Nephron (organoid): ENCODE data around the gene ZNF304.
A peak's percentile ranks its signal among the peaks of the same experiment; 100 is the strongest.

Experiments used
- H3K27ac Mint-ChIP-seq, 3 experiments: 2 replicates each; pipeline ENCODE4 v1.8.0; 2020; ENCODE audit warnings: mixed read lengths in 3 of 3, mild to moderate bottlenecking in 2 of 3, moderate library complexity in 1 of 3
- H3K27me3 Mint-ChIP-seq: 2 replicates; pipeline ENCODE4 v1.8.0; 2021; ENCODE audit warnings: low read depth, mild to moderate bottlenecking, moderate library complexity, mixed read lengths
- H3K36me3 Mint-ChIP-seq: 2 replicates; pipeline ENCODE4 v1.8.0; 2020; ENCODE audit warnings: low read depth, mixed read lengths
- H3K4me1 Mint-ChIP-seq: 2 replicates; pipeline ENCODE4 v1.8.0; 2020; ENCODE audit warnings: mixed read lengths
- H3K4me3 Mint-ChIP-seq, 3 experiments: 2 replicates each; pipeline ENCODE4 v1.8.0; 2020; ENCODE audit warnings: mild to moderate bottlenecking in 3 of 3, mixed read lengths in 3 of 3, moderate library complexity in 2 of 3
- H3K9me3 Mint-ChIP-seq: 2 replicates; pipeline ENCODE4 v1.8.0; 2020; ENCODE audit warnings: mixed read lengths
- TF ChIP-seq, protein P1 (sequence below), 3 experiments: fragments of 200-600 bp; sonication (generic); IDR thresholded peaks; one replicate each; pipeline ENCODE4 v1.5.0; 2021; ENCODE audit warnings: antibody characterized with exemption in 3 of 3; ENCODE audit not compliant: unreplicated experiment in 3 of 3

The ZNF304 gene

DNA sequence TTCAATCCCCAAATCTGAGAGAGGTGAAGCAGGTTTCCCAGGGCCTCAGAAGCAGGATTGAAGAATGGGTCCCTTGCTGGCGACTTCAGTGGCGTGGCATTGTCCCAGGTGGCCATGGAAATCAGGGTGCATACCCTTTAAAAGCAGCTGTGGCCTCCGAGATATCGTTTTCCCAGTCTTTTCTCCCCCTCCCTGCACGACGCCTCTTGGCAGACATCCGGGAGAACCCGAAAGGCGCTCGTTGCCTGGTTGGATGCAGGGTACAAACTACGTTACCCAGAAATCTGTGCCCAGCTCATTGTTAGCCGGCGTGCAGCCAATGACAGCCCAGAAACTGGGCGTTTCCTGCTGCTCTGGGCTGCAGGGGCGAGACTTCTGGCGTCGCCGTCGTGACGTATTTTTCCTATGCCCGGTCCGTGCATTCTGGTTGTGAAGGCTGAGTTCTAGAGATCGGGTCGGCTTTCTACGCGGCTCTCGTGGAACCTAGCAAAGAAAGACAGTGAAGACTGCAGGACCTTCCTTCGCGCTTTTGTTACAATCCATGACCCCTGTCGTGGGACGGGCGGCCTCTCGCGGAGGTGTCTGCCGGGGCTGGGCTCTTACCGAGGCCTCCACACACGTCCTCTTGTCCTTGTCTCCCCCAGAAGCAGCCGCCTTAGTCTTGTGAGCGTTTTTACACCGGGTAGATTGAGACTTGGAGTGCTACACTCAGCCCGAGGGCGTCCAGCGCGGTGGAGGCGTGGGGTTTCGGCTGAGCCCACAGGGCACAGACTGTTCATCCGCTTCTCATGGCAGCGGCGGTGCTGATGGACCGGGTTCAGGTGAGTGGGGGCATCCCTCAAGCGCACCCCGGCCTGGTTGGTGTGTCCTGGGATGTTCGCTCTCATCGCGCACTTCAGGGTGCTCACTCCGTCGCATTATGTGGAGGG lies at the start of gene ZNF304:
TSS of gene ZNF304 (plus strand) at position 395 of the 929 bp plus-strand sequence. CDS start at position 789, 394 bp downstream.
- Mint-ChIP-seq H3K36me3 (peaks cover 43% of the 10 kb centered on the region), H3K27me3 (peaks cover 11% of the 10 kb centered on the region), H3K9me3 (peaks cover 11% of the 10 kb centered on the region), H3K27ac (peak within 1 kb of the TSS; percentile 85 to 99 (median 94)), H3K4me3 (peak within 1 kb of the TSS; percentile 98 to 99 (median 99)), H3K4me1 (peaks cover 29% of the 10 kb centered on the region)
- TF ChIP-seq, protein P1, sequence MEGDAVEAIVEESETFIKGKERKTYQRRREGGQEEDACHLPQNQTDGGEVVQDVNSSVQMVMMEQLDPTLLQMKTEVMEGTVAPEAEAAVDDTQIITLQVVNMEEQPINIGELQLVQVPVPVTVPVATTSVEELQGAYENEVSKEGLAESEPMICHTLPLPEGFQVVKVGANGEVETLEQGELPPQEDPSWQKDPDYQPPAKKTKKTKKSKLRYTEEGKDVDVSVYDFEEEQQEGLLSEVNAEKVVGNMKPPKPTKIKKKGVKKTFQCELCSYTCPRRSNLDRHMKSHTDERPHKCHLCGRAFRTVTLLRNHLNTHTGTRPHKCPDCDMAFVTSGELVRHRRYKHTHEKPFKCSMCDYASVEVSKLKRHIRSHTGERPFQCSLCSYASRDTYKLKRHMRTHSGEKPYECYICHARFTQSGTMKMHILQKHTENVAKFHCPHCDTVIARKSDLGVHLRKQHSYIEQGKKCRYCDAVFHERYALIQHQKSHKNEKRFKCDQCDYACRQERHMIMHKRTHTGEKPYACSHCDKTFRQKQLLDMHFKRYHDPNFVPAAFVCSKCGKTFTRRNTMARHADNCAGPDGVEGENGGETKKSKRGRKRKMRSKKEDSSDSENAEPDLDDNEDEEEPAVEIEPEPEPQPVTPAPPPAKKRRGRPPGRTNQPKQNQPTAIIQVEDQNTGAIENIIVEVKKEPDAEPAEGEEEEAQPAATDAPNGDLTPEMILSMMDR (IDR thresholded peaks at IDR 0.05; ENCODE audit: unreplicated experiment in 3 of 3): no peak

DNA sequence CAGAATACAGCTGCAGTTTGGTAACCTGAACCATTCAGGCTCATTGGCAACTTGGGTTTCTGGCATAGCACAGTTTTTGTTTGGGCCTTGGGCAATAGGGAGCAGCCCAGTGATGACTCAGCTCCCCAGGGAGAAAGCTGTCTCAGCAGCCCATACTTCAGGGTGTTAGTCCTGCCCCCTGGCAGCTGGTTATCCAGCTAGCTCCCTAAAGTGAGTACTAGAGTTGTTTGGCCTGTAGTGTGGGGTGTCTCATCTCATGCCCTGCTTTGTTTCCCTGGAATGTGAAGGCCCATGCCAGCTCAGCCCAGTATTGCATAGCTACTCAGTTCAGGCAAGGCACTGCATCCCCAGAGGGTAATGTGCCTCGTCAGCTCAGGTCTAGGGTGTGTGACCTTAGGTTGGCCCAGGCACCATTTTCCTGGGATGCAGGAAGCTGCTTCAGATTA lies 49.0 kb upstream of the ZNF304 start:
- no peaks in the 10 kb centered on the region for H3K4me1 Mint-ChIP-seq
- H3K27ac Mint-ChIP-seq: no peak overlapping the region
- H3K36me3 Mint-ChIP-seq: peaks cover 64% of the 10 kb centered on the region
- H3K4me3 Mint-ChIP-seq: no peak overlapping the region
- TF ChIP-seq, protein P1 (IDR thresholded peaks at IDR 0.05; ENCODE audit: unreplicated experiment in 3 of 3): no peak
- H3K27me3 Mint-ChIP-seq: no peaks in the 10 kb centered on the region
- H3K9me3 Mint-ChIP-seq: peaks cover 24% of the 10 kb centered on the region

DNA sequence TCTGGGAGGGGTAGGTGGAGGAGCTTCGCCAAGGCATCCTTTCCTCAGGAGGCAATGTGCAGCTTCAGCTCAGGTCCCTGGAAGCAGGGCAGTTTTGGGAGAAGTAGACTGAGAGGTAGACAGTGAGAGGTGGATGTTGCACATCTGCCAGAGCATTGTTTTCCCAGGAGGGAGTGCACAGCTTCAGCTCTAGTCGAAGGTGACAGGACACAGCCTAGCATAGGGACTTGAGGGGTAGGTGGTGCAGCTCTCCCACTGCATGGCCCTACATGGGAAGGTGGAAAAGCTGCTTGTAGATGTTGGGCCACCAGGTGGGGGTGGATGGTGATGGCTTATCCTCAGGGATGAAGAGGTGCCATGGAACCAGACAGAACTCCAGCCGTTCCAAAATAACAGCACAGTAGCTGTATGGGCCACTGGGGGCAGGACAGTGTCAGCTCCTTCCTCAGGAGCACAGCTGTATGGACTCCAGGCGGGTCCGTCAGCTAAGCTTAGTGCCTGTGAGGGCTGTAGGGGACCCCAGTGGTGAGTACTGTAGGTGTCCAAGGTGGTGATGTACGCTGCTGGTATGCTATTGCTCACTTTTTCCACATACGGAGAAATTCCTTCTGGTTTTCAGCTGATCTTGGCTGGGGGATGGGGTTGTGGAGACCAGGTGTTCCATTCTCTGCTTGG lies 48.2 kb upstream of the ZNF304 start:
- Mint-ChIP-seq H3K27ac (no peak overlapping the region), H3K4me1 (no peaks in the 10 kb centered on the region), H3K27me3 (no peaks in the 10 kb centered on the region), H3K4me3 (no peak overlapping the region), H3K36me3 (peaks cover 56% of the 10 kb centered on the region), H3K9me3 (peaks cover 19% of the 10 kb centered on the region)
- TF ChIP-seq, protein P1 (IDR thresholded peaks at IDR 0.05; ENCODE audit: unreplicated experiment in 3 of 3): no peak

DNA sequence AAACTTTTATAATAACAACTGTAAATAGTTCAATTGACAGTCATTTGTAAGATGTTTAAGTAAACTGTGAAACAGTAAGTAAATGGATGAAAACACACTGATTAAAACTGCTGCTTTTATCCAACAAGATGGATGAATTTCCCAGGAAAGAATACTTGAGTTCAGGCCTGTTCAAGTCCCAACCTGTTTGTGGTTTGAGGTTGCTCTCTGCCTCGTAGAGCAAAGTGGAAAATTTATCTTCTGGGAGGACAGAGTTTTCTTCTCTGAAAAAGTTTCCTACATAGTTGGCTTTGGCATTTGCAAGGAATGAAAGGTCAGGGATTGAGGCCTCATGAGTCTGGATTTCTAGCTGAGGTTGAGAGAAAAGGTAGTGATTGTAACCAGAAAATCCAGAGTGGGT lies 46.0 kb upstream of the ZNF304 start:
- Mint-ChIP-seq H3K36me3 (peaks cover 37% of the 10 kb centered on the region), H3K9me3 (peaks cover 10% of the 10 kb centered on the region), H3K4me3 (no peak overlapping the region), H3K27ac (no peak overlapping the region), H3K4me1 (no peaks in the 10 kb centered on the region), H3K27me3 (no peaks in the 10 kb centered on the region)
- TF ChIP-seq, protein P1 (IDR thresholded peaks at IDR 0.05; ENCODE audit: unreplicated experiment in 3 of 3): no peak

DNA sequence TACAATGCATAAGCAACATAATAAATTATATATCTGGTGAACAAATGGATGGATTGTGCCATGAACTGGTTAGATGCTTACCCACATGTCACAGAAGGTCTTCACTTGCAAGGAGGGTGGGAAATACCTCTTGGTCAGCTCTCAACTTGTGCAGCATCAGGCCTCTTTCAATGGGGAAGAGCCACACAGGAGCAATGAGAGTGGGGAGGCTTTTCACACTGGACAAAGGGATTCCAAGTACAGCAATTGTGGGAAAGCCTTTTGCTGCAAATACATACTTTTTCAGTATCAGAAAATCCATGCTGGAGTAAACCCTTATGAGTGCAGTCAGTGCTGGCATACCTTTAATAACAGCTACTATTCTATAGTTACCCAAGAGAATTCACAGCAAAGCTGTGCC lies 42.6 kb upstream of the ZNF304 start:
- H3K27me3 Mint-ChIP-seq: peaks cover 9% of the 10 kb centered on the region
- H3K4me3 Mint-ChIP-seq: no peak overlapping the region
- no peak overlapping the region for H3K27ac Mint-ChIP-seq
- H3K36me3 Mint-ChIP-seq: peaks cover 7% of the 10 kb centered on the region
- peaks cover 4% of the 10 kb centered on the region for H3K9me3 Mint-ChIP-seq
- TF ChIP-seq, protein P1 (IDR thresholded peaks at IDR 0.05; ENCODE audit: unreplicated experiment in 3 of 3): no peak
- no peaks in the 10 kb centered on the region for H3K4me1 Mint-ChIP-seq
